ENCODE measurements around the gene PHLDB2. TPM values are rescaled to one million over a fixed set of nuclear protein-coding genes. Genes with fewer than 3 reads are reported as not detected.

The PHLDB2 gene
- total RNA-seq, 2 experiments from 2014 or later = 0.61 to 2.1 TPM

DNA sequence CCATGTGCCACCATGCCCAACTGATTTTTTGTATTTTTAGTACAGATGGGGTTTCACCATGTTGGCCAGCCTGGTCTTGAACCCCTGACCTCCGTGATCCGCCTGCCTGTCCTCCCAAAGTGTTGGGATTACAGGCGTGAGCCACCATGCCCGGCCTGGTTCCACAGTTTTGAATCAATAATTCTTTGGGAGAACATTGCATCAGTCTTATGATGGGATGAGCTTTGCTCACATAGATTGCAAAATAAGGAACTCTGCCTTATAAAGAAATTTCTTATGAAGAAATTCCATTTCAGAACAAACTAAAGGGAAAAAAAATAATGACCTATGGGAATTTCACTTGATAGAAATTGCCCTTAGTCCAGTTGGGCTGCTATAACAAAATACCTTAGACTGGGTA lies 159.6 kb downstream of the PHLDB2 start:
- H3K27ac ChIP-seq (ENCODE audit: low read depth, low read length, poor library complexity, severe bottlenecking) = no peak overlapping the region
- no peaks in the 10 kb centered on the region for H3K36me3 ChIP-seq (ENCODE audit: insufficient read depth, low read length)
- CTCF ChIA-PET (ENCODE audit: unreplicated experiment) = interaction anchor here (1.5 kb wide), 1 partner anchor 11 kb away, joined by 3 read pairs; no protein-coding TSS in a partner anchor
- TF ChIP-seq EZH2phosphoT487 (IDR thresholded peaks at IDR 0.05; ENCODE audit: borderline replicate concordance, low read depth, low read length) (no peak), CTCF (conservative IDR thresholded peaks at IDR 0.05; ENCODE audit: low read length) (no peak)
- no peaks in the 10 kb centered on the region for H3K9me2 ChIP-seq (ENCODE audit: insufficient read depth, low read length)
- H3K79me2 ChIP-seq (ENCODE audit: insufficient read depth, low read depth, low read length) = no peaks in the 10 kb centered on the region
- POLR2A ChIA-PET = interaction anchor here (0.9 to 1.1 kb wide), 2 partner anchors 20 to 576 kb away, joined by 3 read pairs; no protein-coding TSS in a partner anchor
- no peaks in the 10 kb centered on the region for H3K4me1 ChIP-seq (ENCODE audit: insufficient read depth, low read length, poor library complexity, severe bottlenecking)
- H4K20me1 ChIP-seq (ENCODE audit: insufficient read depth, low read length) = no peaks in the 10 kb centered on the region
- H3K9me3 ChIP-seq (ENCODE audit: low read length) = no peaks in the 10 kb centered on the region
- H3K4me2 ChIP-seq (ENCODE audit: low read length) = no peak overlapping the region
- DNase-seq (ENCODE audit: low spot score) = no peak
- BruUV-seq (replicated peaks) = no TSS peak
- no peak overlapping the region for H3K4me3 ChIP-seq (ENCODE audit: low read depth, low read length, poor library complexity, severe bottlenecking)
- intact Hi-C loops (cut with micrococcal nuclease; ENCODE audit: unreplicated experiment) = no loop called here
- H2AFZ ChIP-seq (ENCODE audit: low read length) = no peak overlapping the region

DNA sequence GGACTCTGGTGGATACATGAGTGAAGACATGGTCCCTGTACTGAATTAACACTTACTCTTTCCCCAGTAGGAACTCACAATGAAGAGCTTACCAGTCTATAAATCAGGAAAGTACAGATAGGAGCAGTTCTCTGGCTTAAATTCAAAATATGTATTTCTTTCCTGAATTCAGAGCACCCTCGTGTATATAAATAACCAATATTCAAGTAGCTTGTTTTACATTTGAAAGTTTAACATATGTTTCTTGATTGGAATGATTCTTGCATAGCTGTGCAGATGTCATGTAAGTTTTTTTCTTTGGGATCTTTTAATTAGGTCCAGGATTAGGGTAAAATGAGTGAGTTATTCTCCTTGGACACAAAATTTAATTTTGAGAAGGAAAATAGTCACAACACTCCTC lies 160.7 kb downstream of the PHLDB2 start:
- no peak overlapping the region for H3K4me3 ChIP-seq (ENCODE audit: low read depth, low read length, poor library complexity, severe bottlenecking)
- no peaks in the 10 kb centered on the region for H3K36me3 ChIP-seq (ENCODE audit: insufficient read depth, low read length)
- no peak overlapping the region for H3K27ac ChIP-seq (ENCODE audit: low read depth, low read length, poor library complexity, severe bottlenecking)
- H3K79me2 ChIP-seq (ENCODE audit: insufficient read depth, low read depth, low read length) = no peaks in the 10 kb centered on the region
- POLR2A ChIA-PET = interaction anchor here (0.5 to 0.7 kb wide), 3 partner anchors 13 to 386 kb away, joined by 3 to 6 read pairs (median 3); no protein-coding TSS in a partner anchor
- no peaks in the 10 kb centered on the region for H4K20me1 ChIP-seq (ENCODE audit: insufficient read depth, low read length)
- no peak for DNase-seq (ENCODE audit: low spot score)
- H3K4me1 ChIP-seq (ENCODE audit: insufficient read depth, low read length, poor library complexity, severe bottlenecking) = no peaks in the 10 kb centered on the region
- no peak overlapping the region for H3K4me2 ChIP-seq (ENCODE audit: low read length)
- CTCF ChIA-PET (ENCODE audit: unreplicated experiment) = no interaction called here
- no peak for TF ChIP-seq EZH2phosphoT487 (IDR thresholded peaks at IDR 0.05; ENCODE audit: borderline replicate concordance, low read depth, low read length)
- no peak for TF ChIP-seq CTCF (conservative IDR thresholded peaks at IDR 0.05; ENCODE audit: low read length)
- H3K9me3 ChIP-seq (ENCODE audit: low read length) = no peaks in the 10 kb centered on the region
- H3K9me2 ChIP-seq (ENCODE audit: insufficient read depth, low read length) = no peaks in the 10 kb centered on the region
- no TSS peak for BruUV-seq (replicated peaks)
- no peak overlapping the region for H2AFZ ChIP-seq (ENCODE audit: low read length)
- intact Hi-C loops (cut with micrococcal nuclease; ENCODE audit: unreplicated experiment) = no loop called here

- Histone ChIP-seq H3K27ac (ENCODE audit: low read depth, low read length, poor library complexity, severe bottlenecking) (no peak overlapping the region), H3K4me2 (ENCODE audit: low read length) (no peak overlapping the region), H3K9me3 (ENCODE audit: low read length) (no peaks in the 10 kb centered on the region), H2AFZ (ENCODE audit: low read length) (no peak overlapping the region), H3K4me1 (ENCODE audit: insufficient read depth, low read length, poor library complexity, severe bottlenecking) (no peaks in the 10 kb centered on the region), H3K36me3 (ENCODE audit: insufficient read depth, low read length) (no peaks in the 10 kb centered on the region), H3K79me2 (ENCODE audit: insufficient read depth, low read depth, low read length) (no peaks in the 10 kb centered on the region), H4K20me1 (ENCODE audit: insufficient read depth, low read length) (no peaks in the 10 kb centered on the region), H3K9me2 (ENCODE audit: insufficient read depth, low read length) (no peaks in the 10 kb centered on the region), H3K4me3 (ENCODE audit: low read depth, low read length, poor library complexity, severe bottlenecking) (no peak overlapping the region)
- DNase-seq (ENCODE audit: low spot score) = no peak
- ChIA-PET CTCF (ENCODE audit: unreplicated experiment) (no interaction called here), POLR2A (interaction anchor here (0.7 kb wide), 1 partner anchor 331 kb away, joined by 6 read pairs; no protein-coding TSS in a partner anchor)
- TF ChIP-seq CTCF (conservative IDR thresholded peaks at IDR 0.05; ENCODE audit: low read length) = no peak
- no peak for TF ChIP-seq EZH2phosphoT487 (IDR thresholded peaks at IDR 0.05; ENCODE audit: borderline replicate concordance, low read depth, low read length)
- intact Hi-C loops (cut with micrococcal nuclease; ENCODE audit: unreplicated experiment) = no loop called here
- no TSS peak for BruUV-seq (replicated peaks)
These were observed 161.6 kb downstream of the PHLDB2 start for GRCh38 chr3:112020674-112021085.

All from OCI-LY7 (cell line).